H9 (cell line): Measurements from ENCODE around the gene GRID1. TPM values are rescaled to one million over a fixed set of nuclear protein-coding genes. Genes with fewer than 3 reads are reported as not detected.

Experiments
- DNase-seq: peaks from one replicate; pipeline ENCODE4 v3.0.0-alpha.2; 2017
- H2AFZ ChIP-seq: one replicate; pipeline ENCODE4 v1.6.1; 2013; ENCODE audit warnings: mild to moderate bottlenecking, low read length, control low read depth, moderate library complexity
- H2AK5ac ChIP-seq: 2 replicates; pipeline ENCODE4 v1.6.1; 2013; ENCODE audit warnings: low read length, control low read depth, mixed read lengths; ENCODE audit not compliant: insufficient read length
- H2BK120ac ChIP-seq: one replicate; pipeline ENCODE4 v1.6.1; 2013; ENCODE audit warnings: low read depth, mild to moderate bottlenecking, low read length, control low read depth, inconsistent platforms; ENCODE audit not compliant: poor library complexity, severe bottlenecking
- H2BK12ac ChIP-seq: 2 replicates; pipeline ENCODE4 v1.6.1; 2013; ENCODE audit warnings: low read length, control low read depth, mixed read lengths, low read depth; ENCODE audit not compliant: insufficient read length
- H2BK15ac ChIP-seq: 2 replicates; pipeline ENCODE4 v1.6.1; 2013; ENCODE audit warnings: low read depth, low read length, control low read depth
- H2BK20ac ChIP-seq: one replicate; pipeline ENCODE4 v1.6.1; 2013; ENCODE audit warnings: low read depth, mild to moderate bottlenecking, low read length, control low read depth, inconsistent platforms; ENCODE audit not compliant: poor library complexity, severe bottlenecking
- H2BK5ac ChIP-seq: 2 replicates; pipeline ENCODE4 v1.6.1; 2013; ENCODE audit warnings: low read length, control low read depth, mixed read lengths; ENCODE audit not compliant: insufficient read length
- H3K14ac ChIP-seq: 2 replicates; pipeline ENCODE4 v1.6.1; 2013; ENCODE audit warnings: low read length, control low read depth; ENCODE audit not compliant: insufficient read depth
- H3K18ac ChIP-seq: 2 replicates; pipeline ENCODE4 v1.6.1; 2013; ENCODE audit warnings: low read depth, mild to moderate bottlenecking, mixed read lengths, low read length, control low read depth; ENCODE audit not compliant: insufficient read length
- H3K23ac ChIP-seq: 2 replicates; pipeline ENCODE4 v1.6.1; 2013; ENCODE audit warnings: low read length, control low read depth, mixed read lengths, low read depth; ENCODE audit not compliant: insufficient read length
- H3K23me2 ChIP-seq: 2 replicates; pipeline ENCODE4 v1.6.1; 2013; ENCODE audit warnings: low read depth, mild to moderate bottlenecking, mixed read lengths, low read length, control low read depth; ENCODE audit not compliant: insufficient read length, poor library complexity, severe bottlenecking
- H3K27ac ChIP-seq: 2 replicates; pipeline ENCODE4 v1.5.1; 2013; ENCODE audit warnings: low read length, control low read depth, mixed read lengths, low read depth; ENCODE audit not compliant: insufficient read length
- H3K27me3 ChIP-seq: 2 replicates; pipeline ENCODE4 v1.6.1; 2013; ENCODE audit warnings: low read length, control low read depth, inconsistent platforms; ENCODE audit not compliant: insufficient read depth
- H3K4ac ChIP-seq: 2 replicates; pipeline ENCODE4 v1.6.1; 2013; ENCODE audit warnings: low read depth, mild to moderate bottlenecking, control low read depth, inconsistent platforms, low read length, moderate library complexity
- H3K4me1 ChIP-seq: 2 replicates; pipeline ENCODE4 v1.6.1; 2013; ENCODE audit warnings: low read length, control low read depth, inconsistent platforms; ENCODE audit not compliant: insufficient read depth
- H3K4me2 ChIP-seq: 2 replicates; pipeline ENCODE4 v1.6.1; 2013; ENCODE audit warnings: low read length, control low read depth, mixed read lengths; ENCODE audit not compliant: insufficient read length, insufficient read depth
- H3K56ac ChIP-seq: 2 replicates; pipeline ENCODE4 v1.6.1; 2013; ENCODE audit warnings: low read depth, mild to moderate bottlenecking, mixed read lengths, low read length, control low read depth; ENCODE audit not compliant: insufficient read length
- H3K79me1 ChIP-seq: 2 replicates; pipeline ENCODE4 v1.6.1; 2013; ENCODE audit warnings: low read depth, mild to moderate bottlenecking, moderate library complexity, low read length, control low read depth, inconsistent platforms; ENCODE audit not compliant: insufficient read depth, poor library complexity, severe bottlenecking
- H3K79me2 ChIP-seq: 2 replicates; pipeline ENCODE4 v1.6.1; 2013; ENCODE audit warnings: low read length, control low read depth, inconsistent platforms; ENCODE audit not compliant: insufficient read depth
- H3K9ac ChIP-seq: 2 replicates; pipeline ENCODE4 v1.6.1; 2013; ENCODE audit warnings: low read length, control low read depth, mixed read lengths; ENCODE audit not compliant: insufficient read length; ENCODE audit errors: extremely low read depth
- H3K9me3 ChIP-seq: one replicate; pipeline ENCODE4 v1.6.1; 2013; ENCODE audit warnings: low read depth, low read length, inconsistent platforms; ENCODE audit not compliant: control insufficient read depth
- H3T11ph ChIP-seq: one replicate; pipeline ENCODE4 v1.6.1; 2013; ENCODE audit warnings: mild to moderate bottlenecking, low read length, control low read depth, inconsistent platforms
- H4K20me1 ChIP-seq: one replicate; pipeline ENCODE4 v1.6.1; 2013; ENCODE audit not compliant: control insufficient read depth, insufficient read length, insufficient read depth
- H4K5ac ChIP-seq: 2 replicates; pipeline ENCODE4 v1.6.1; 2013; ENCODE audit warnings: low read depth, mild to moderate bottlenecking, mixed read lengths, low read length, control low read depth; ENCODE audit not compliant: insufficient read length
- H4K8ac ChIP-seq: replicated peaks from 2 replicates; pipeline ENCODE4 v1.6.1; 2013; ENCODE audit warnings: low read length, control low read depth, mixed read lengths, low read depth; ENCODE audit not compliant: insufficient read length
- H4K91ac ChIP-seq: 2 replicates; pipeline ENCODE4 v1.6.1; 2013; ENCODE audit warnings: low read depth, mild to moderate bottlenecking, moderate library complexity, mixed read lengths, low read length, control low read depth; ENCODE audit not compliant: insufficient read length
- H3K27ac Mint-ChIP-seq, 3 experiments: 2 replicates in 2 of 3; 3 replicates in 1 of 3; pipeline ENCODE4 v1.8.0; 2020 to 2021; ENCODE audit warnings: mixed read lengths in 3 of 3, mild to moderate bottlenecking in 1 of 3, moderate library complexity in 1 of 3
- H3K27me3 Mint-ChIP-seq: 2 replicates; pipeline ENCODE4 v1.8.0; 2021; ENCODE audit warnings: low read depth, mild to moderate bottlenecking, moderate library complexity, mixed read lengths
- H3K36me3 Mint-ChIP-seq, 3 experiments: 2 replicates in 2 of 3; 3 replicates in 1 of 3; pipeline ENCODE4 v1.8.0; 2020 to 2021; ENCODE audit warnings: low read depth in 3 of 3, mixed read lengths in 3 of 3; ENCODE audit not compliant: insufficient read depth in 1 of 3
- H3K4me1 Mint-ChIP-seq, 2 experiments: 2 replicates each; pipeline ENCODE4 v1.8.0; 2020; ENCODE audit warnings: mixed read lengths in 2 of 2
- H3K4me3 Mint-ChIP-seq, 2 experiments: 2 replicates in 1 of 2; 3 replicates in 1 of 2; pipeline ENCODE4 v1.8.0; 2020 to 2021; ENCODE audit warnings: mild to moderate bottlenecking in 2 of 2, mixed read lengths in 2 of 2, moderate library complexity in 1 of 2
- H3K9me3 Mint-ChIP-seq, 2 experiments: 2 replicates in 1 of 2; 3 replicates in 1 of 2; pipeline ENCODE4 v1.8.0; 2020; ENCODE audit warnings: mild to moderate bottlenecking in 2 of 2, mixed read lengths in 2 of 2, moderate library complexity in 1 of 2
- WGBS: extraction: QIAGEN DNeasy Blood & Tissue Kit; methylation state at CpG from one replicate; pipeline ENCODE4 v1.1.7; 2013; ENCODE audit warnings: missing lambda C conversion rate, low lambda C conversion rate, mixed read lengths; ENCODE audit not compliant: insufficient read length; ENCODE audit errors: extremely low coverage; 5-methylcytosine and 5-hydroxymethylcytosine counted together
- total RNA-seq: library from RNA; stranded (reverse); gene quantifications from 2 replicates; pipeline ENCODE4 v1.2.1, GENCODE V29; 2021
- TF ChIP-seq, protein P1 (sequence below): fragments of 200-600 bp; sonication (generic); conservative IDR thresholded peaks from 3 replicates; pipeline ENCODE4 v1.8.0; 2021; ENCODE audit warnings: antibody characterized with exemption, mild to moderate bottlenecking

GRID1 gene
- total RNA-seq, 1 experiment from 2014 or later: 0.35 TPM

DNA sequence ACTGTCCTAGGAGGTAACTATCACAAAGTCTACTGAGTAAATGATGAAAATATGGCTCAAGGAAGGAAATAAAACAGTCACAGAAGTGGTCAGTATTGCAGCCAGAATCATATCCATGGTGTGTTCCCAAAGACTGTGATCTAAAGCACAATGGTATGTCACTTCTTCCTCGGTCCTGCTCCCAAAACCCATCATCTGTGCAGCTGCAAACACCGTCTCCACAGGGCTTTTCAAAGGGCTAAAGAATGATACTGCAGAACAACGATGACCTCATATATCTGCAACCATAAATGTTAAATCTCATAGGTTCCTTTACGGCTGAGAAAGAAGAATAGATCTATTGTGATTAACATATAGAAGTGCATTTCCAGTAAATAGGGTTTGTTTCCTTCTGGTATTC, 465.0 kb downstream of the GRID1 start:
- Histone ChIP-seq H3K56ac (no peak overlapping the region), H3K27ac (no peak overlapping the region), H3T11ph (no peak overlapping the region), H3K9me3 (no peaks in the 10 kb centered on the region), H2AK5ac (no peak overlapping the region), H3K14ac (no peak overlapping the region), H2BK5ac (no peak overlapping the region), H3K4me2 (no peak overlapping the region), H4K91ac (no peak overlapping the region), H3K4me1 (peaks cover 2% of the 10 kb centered on the region; the same call in 1 of the 2 replicates), H2BK15ac (no peak overlapping the region), H4K8ac (no peak overlapping the region), H2BK12ac (no peak overlapping the region), H2AFZ (no peak overlapping the region), H4K20me1 (no peaks in the 10 kb centered on the region), H2BK20ac (no peak overlapping the region), H3K23me2 (no peaks in the 10 kb centered on the region), H2BK120ac (no peak overlapping the region), H3K18ac (no peak overlapping the region), H3K4ac (no peak overlapping the region), H3K79me2 (no peaks in the 10 kb centered on the region), H3K23ac (no peak overlapping the region), H3K27me3 (no peaks in the 10 kb centered on the region), H3K9ac (no peak overlapping the region), H3K79me1 (no peaks in the 10 kb centered on the region), H4K5ac (no peak overlapping the region)
- Mint-ChIP-seq H3K4me1 (no peaks in the 10 kb centered on the region), H3K36me3 (no peaks in the 10 kb centered on the region), H3K27ac (no peak overlapping the region), H3K4me3 (no peak overlapping the region), H3K27me3 (no peaks in the 10 kb centered on the region; the same call in 1 of the 2 replicates), H3K9me3 (no peaks in the 10 kb centered on the region)
- TF ChIP-seq, protein P1, sequence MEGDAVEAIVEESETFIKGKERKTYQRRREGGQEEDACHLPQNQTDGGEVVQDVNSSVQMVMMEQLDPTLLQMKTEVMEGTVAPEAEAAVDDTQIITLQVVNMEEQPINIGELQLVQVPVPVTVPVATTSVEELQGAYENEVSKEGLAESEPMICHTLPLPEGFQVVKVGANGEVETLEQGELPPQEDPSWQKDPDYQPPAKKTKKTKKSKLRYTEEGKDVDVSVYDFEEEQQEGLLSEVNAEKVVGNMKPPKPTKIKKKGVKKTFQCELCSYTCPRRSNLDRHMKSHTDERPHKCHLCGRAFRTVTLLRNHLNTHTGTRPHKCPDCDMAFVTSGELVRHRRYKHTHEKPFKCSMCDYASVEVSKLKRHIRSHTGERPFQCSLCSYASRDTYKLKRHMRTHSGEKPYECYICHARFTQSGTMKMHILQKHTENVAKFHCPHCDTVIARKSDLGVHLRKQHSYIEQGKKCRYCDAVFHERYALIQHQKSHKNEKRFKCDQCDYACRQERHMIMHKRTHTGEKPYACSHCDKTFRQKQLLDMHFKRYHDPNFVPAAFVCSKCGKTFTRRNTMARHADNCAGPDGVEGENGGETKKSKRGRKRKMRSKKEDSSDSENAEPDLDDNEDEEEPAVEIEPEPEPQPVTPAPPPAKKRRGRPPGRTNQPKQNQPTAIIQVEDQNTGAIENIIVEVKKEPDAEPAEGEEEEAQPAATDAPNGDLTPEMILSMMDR: no peak
- no peak for DNase-seq
- WGBS: no CpG with 5 or more reads among the region's 4 CpGs
